Epithelial cell of esophagus (primary cell): ENCODE measurements around the gene SAG.

Experiments
- DNase-seq: peaks from one replicate; pipeline ENCODE4 v3.0.0; 2010; ENCODE audit warnings: low read depth
- H3K4me3 ChIP-seq: 2 replicates; pipeline ENCODE4 v1.5.1; 2011; ENCODE audit warnings: mild to moderate bottlenecking, low read length, control low read depth
- TF ChIP-seq, protein P1 (sequence below): IDR thresholded peaks from 2 replicates; pipeline ENCODE4 v1.5.1; 2011; ENCODE audit warnings: low read depth, mild to moderate bottlenecking, low read length, control low read depth, inconsistent platforms; ENCODE audit not compliant: insufficient read depth; ENCODE audit errors: missing control alignments

Gene SAG

GRCh38 chr2:233358335-233358734 is 50.7 kb downstream of the SAG start:
- no peak overlapping the region for H3K4me3 ChIP-seq
- no peak for DNase-seq

GRCh38 chr2:233358947-233359346 is 51.3 kb downstream of the SAG start:
- TF ChIP-seq, protein P1, sequence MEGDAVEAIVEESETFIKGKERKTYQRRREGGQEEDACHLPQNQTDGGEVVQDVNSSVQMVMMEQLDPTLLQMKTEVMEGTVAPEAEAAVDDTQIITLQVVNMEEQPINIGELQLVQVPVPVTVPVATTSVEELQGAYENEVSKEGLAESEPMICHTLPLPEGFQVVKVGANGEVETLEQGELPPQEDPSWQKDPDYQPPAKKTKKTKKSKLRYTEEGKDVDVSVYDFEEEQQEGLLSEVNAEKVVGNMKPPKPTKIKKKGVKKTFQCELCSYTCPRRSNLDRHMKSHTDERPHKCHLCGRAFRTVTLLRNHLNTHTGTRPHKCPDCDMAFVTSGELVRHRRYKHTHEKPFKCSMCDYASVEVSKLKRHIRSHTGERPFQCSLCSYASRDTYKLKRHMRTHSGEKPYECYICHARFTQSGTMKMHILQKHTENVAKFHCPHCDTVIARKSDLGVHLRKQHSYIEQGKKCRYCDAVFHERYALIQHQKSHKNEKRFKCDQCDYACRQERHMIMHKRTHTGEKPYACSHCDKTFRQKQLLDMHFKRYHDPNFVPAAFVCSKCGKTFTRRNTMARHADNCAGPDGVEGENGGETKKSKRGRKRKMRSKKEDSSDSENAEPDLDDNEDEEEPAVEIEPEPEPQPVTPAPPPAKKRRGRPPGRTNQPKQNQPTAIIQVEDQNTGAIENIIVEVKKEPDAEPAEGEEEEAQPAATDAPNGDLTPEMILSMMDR: no peak
- H3K4me3 ChIP-seq: no peak overlapping the region
- DNase-seq: no peak

More at GRCh38 chr2:233358335-233358734, 50.7 kb downstream of the SAG start:
- TF ChIP-seq, protein P1: no peak

DNA sequence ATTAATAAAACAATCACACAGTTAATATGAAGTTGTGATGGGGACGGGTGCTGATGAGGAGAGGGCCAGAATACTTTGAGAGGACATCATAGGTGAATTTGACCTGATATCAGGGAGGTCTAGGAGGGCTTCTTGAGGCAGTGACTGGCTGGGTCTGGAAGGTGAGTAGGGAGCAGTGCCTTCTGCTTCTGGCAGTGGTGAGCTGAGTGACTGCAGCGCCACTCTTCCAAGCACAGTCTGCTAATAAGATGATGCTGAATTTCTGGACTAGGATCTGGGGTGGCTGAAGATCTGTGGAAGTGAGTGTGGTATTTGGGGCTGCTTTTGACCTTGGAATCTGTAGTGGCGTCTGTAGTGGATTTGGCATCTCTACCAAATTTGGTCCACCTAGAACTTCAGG is 52.2 kb downstream of the SAG start:
- no peak overlapping the region for H3K4me3 ChIP-seq
- DNase-seq: no peak
- TF ChIP-seq, protein P1: no peak

GRCh38 chr2:233360771-233361176 is 53.2 kb downstream of the SAG start:
- TF ChIP-seq, protein P1: no peak
- no peak overlapping the region for H3K4me3 ChIP-seq
- no peak for DNase-seq

DNA sequence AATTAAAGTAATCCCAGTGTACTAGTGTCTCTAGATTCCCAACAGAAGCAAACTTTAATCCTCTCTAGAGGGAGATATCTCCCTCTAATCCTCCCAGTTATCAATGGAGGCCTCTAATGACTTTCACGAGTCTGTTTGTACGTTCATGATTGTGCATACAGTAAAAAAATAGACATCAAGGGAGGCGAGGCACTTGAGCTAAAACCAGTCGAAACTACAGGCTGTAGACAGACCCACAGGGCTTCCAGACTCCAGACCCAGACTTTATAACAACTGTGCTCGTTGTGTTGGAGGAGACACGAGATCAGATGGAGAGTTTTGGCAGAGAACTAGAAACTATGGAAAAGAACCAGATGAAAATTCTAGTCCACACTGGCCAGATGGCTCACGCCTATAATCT is 53.7 kb downstream of the SAG start:
- no peak for DNase-seq
- TF ChIP-seq, protein P1: no peak
- H3K4me3 ChIP-seq: no peak overlapping the region

- H3K4me3 ChIP-seq: no peak overlapping the region
- no peak for DNase-seq
- TF ChIP-seq, protein P1: no peak
Observed at GRCh38 chr2:233362742-233363141, 55.1 kb downstream of the SAG start.

- TF ChIP-seq, protein P1: no peak
- no peak for DNase-seq
- no peak overlapping the region for H3K4me3 ChIP-seq
Observed at GRCh38 chr2:233363744-233364235, 56.2 kb downstream of the SAG start.
